Parathyroid adenoma (tissue), 2 donors: Measurements from ENCODE around the gene TMIGD3.

Experiments
- H2AFZ ChIP-seq: fragments of 300-600 bp; sonication (generic); one replicate; pipeline ENCODE4 v1.7.0; 2017; ENCODE audit warnings: antibody characterized with exemption, mild to moderate bottlenecking
- H3K27ac ChIP-seq: fragments of 300-600 bp; sonication (generic); one replicate; pipeline ENCODE4 v1.7.0; 2017
- H3K27me3 ChIP-seq: fragments of 300-600 bp; sonication (generic); one replicate; pipeline ENCODE4 v1.7.0; 2017; ENCODE audit warnings: low read length; ENCODE audit not compliant: control insufficient read depth, insufficient read depth
- H3K36me3 ChIP-seq: fragments of 300-600 bp; sonication (generic); one replicate; pipeline ENCODE4 v1.7.0; 2017; ENCODE audit warnings: low read length; ENCODE audit not compliant: control insufficient read depth, insufficient read depth
- H3K4me1 ChIP-seq: fragments of 300-600 bp; sonication (generic); one replicate; pipeline ENCODE4 v1.7.0; 2017; ENCODE audit warnings: control low read depth
- H3K4me2 ChIP-seq: fragments of 300-600 bp; sonication (generic); one replicate; pipeline ENCODE4 v1.7.0; 2017; ENCODE audit warnings: low read length
- H3K4me3 ChIP-seq: fragments of 300-600 bp; sonication (generic); one replicate; pipeline ENCODE4 v1.7.0; 2017; ENCODE audit warnings: low read depth, low read length
- H3K79me2 ChIP-seq: fragments of 300-600 bp; sonication (generic); one replicate; pipeline ENCODE4 v1.7.0; 2017; ENCODE audit warnings: control low read depth
- H3K9ac ChIP-seq: fragments of 300-600 bp; sonication (generic); one replicate; pipeline ENCODE4 v1.7.0; 2017; ENCODE audit warnings: mild to moderate bottlenecking
- H3K9me3 ChIP-seq: fragments of 300-600 bp; sonication (generic); one replicate; pipeline ENCODE4 v1.7.0; 2017; ENCODE audit warnings: low read length; ENCODE audit not compliant: control insufficient read depth
- CTCF ChIP-seq: fragments of 300-600 bp; sonication (generic); IDR thresholded peaks from one replicate; pipeline ENCODE4 v1.7.0; 2017; ENCODE audit warnings: antibody characterized with exemption, mild to moderate bottlenecking
- donor health status: primary hyperparathyroidism.

TMIGD3 gene

DNA sequence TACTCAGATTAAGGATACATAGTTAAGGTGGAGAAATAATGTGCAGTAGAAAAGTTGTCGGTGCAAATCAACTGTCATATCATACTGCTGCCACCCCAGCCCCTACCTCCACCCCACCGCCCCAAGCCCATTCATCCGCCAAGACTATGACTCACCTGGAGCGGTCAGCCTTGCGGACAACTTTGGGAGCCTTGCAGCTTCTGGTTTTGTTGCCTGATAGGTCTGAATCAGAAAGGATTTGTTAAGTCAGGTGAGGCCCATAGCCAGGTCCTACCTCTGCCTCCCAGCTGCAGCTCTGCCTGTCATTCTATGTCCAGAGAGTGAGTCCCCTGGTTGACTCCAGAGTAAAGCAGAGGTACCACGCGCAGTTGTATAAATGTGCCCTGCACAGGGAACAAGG lies 17.0 kb downstream of the TMIGD3 start:
- Histone ChIP-seq H3K27ac (no peak overlapping the region), H3K9me3 (no peaks in the 10 kb centered on the region), H3K4me2 (no peak overlapping the region), H2AFZ (no peak overlapping the region), H3K27me3 (no peaks in the 10 kb centered on the region), H3K9ac (no peak overlapping the region), H3K36me3 (no peaks in the 10 kb centered on the region), H3K79me2 (no peaks in the 10 kb centered on the region), H3K4me3 (no peak overlapping the region), H3K4me1 (no peaks in the 10 kb centered on the region)
- no peak for TF ChIP-seq CTCF

- H2AFZ ChIP-seq = no peak overlapping the region
- no peak overlapping the region for H3K4me2 ChIP-seq
- no peak overlapping the region for H3K27ac ChIP-seq
- no peaks in the 10 kb centered on the region for H3K4me1 ChIP-seq
- no peak overlapping the region for H3K4me3 ChIP-seq
- no peaks in the 10 kb centered on the region for H3K27me3 ChIP-seq
- H3K9ac ChIP-seq = no peak overlapping the region
- no peaks in the 10 kb centered on the region for H3K9me3 ChIP-seq
- no peaks in the 10 kb centered on the region for H3K79me2 ChIP-seq
- TF ChIP-seq CTCF = no peak
- H3K36me3 ChIP-seq = no peaks in the 10 kb centered on the region
Observed at GRCh38 chr1:111484391-111485026, 18.9 kb downstream of the TMIGD3 start.

GRCh38 chr1:111483876-111484275 lies 19.6 kb downstream of the TMIGD3 start:
- no peak for TF ChIP-seq CTCF
- H3K27me3 ChIP-seq = no peaks in the 10 kb centered on the region
- no peaks in the 10 kb centered on the region for H3K79me2 ChIP-seq
- H3K36me3 ChIP-seq = no peaks in the 10 kb centered on the region
- no peaks in the 10 kb centered on the region for H3K4me1 ChIP-seq
- H3K9me3 ChIP-seq = no peaks in the 10 kb centered on the region
- no peak overlapping the region for H3K27ac ChIP-seq
- no peak overlapping the region for H2AFZ ChIP-seq
- no peak overlapping the region for H3K4me2 ChIP-seq
- no peak overlapping the region for H3K9ac ChIP-seq
- H3K4me3 ChIP-seq = no peak overlapping the region

GRCh38 chr1:111483166-111483565 lies 20.3 kb downstream of the TMIGD3 start:
- no peaks in the 10 kb centered on the region for H3K27me3 ChIP-seq
- H3K27ac ChIP-seq = no peak overlapping the region
- no peak overlapping the region for H3K4me3 ChIP-seq
- H3K79me2 ChIP-seq = no peaks in the 10 kb centered on the region
- no peak for TF ChIP-seq CTCF
- H3K9ac ChIP-seq = no peak overlapping the region
- H2AFZ ChIP-seq = no peak overlapping the region
- H3K9me3 ChIP-seq = no peaks in the 10 kb centered on the region
- no peaks in the 10 kb centered on the region for H3K36me3 ChIP-seq
- no peaks in the 10 kb centered on the region for H3K4me1 ChIP-seq
- H3K4me2 ChIP-seq = no peak overlapping the region
